ENCODE results near the gene PAK1. TPM values are rescaled to one million over a fixed set of nuclear protein-coding genes. Genes with fewer than 3 reads are reported as not detected.

The PAK1 gene
- total and polyA plus RNA-seq, 2 donors, result 26.2 to 46.6 TPM

- no peak for DNase-seq (ENCODE audit: extremely low spot score)
- Histone ChIP-seq H3K4me3 (ENCODE audit: low read depth, low read length) (no peak overlapping the region), H3K27ac (ENCODE audit: low read depth) (no peak overlapping the region), H3K4me1 (ENCODE audit: insufficient read depth) (no peaks in the 10 kb centered on the region), H3K36me3 (ENCODE audit: insufficient read depth) (no peaks in the 10 kb centered on the region)
- WGBS, result 69% methylated on average over 2 of the region's 2 CpGs
Measured at GRCh38 chr11:77276271-77276670, 197.6 kb downstream of the PAK1 start.

Other genes with a start within 250 kb of the PAK1 start
- not detected for gene GDPD4, start 172.4 kb downstream of the PAK1 start, total RNA-seq
- gene GDPD4, start 172.4 kb downstream of the PAK1 start, polyA plus RNA-seq, result not detected
- gene AQP11, start 115.9 kb upstream of the PAK1 start, total RNA-seq, result 2.5 TPM
- 0.66 TPM for gene AQP11, start 115.9 kb upstream of the PAK1 start, polyA plus RNA-seq
- 187 TPM for gene CLNS1A, start 163.7 kb upstream of the PAK1 start, total RNA-seq
- 97.0 TPM for gene CLNS1A, start 163.7 kb upstream of the PAK1 start, polyA plus RNA-seq

Data from urinary bladder (tissue), 4 donors.